SK-N-SH treated with all-trans-retinoic acid at 6 μM for 48 hours (cell line): Measurements from ENCODE around the gene UNC50.

Experiments
- ATAC-seq: fragments of 200-7000 bp; cut with Tn5 transposase; 3 replicates; pipeline ENCODE4 v1.9.1; 2020; ENCODE audit warnings: mild to moderate bottlenecking, moderate library complexity
- ARNTL ChIP-seq: fragments of 450-650 bp; formaldehyde crosslinking; IDR thresholded peaks from 2 replicates; pipeline ENCODE4 v1.5.0; 2020; ENCODE audit warnings: low read depth, mild to moderate bottlenecking, moderate library complexity, borderline replicate concordance
- BACH2 ChIP-seq: fragments of 250-450 bp; sonication (Bioruptor Pico); IDR thresholded peaks from 2 replicates; pipeline ENCODE4 v1.9.0; 2021; ENCODE audit warnings: mild to moderate bottlenecking, borderline replicate concordance
- CSDC2 ChIP-seq: fragments of 250-450 bp; sonication (Bioruptor Pico); IDR thresholded peaks from 2 replicates; pipeline ENCODE4 v1.5.0; 2020; ENCODE audit warnings: mild to moderate bottlenecking, moderate library complexity
- CSRNP3 ChIP-seq: fragments of 250-450 bp; sonication (Bioruptor Pico); IDR thresholded peaks from 2 replicates; pipeline ENCODE4 v1.5.1; 2021; ENCODE audit warnings: mild to moderate bottlenecking, moderate library complexity
- ESRRG ChIP-seq: fragments of 250-450 bp; sonication (Bioruptor Pico); IDR thresholded peaks from 2 replicates; pipeline ENCODE4 v1.6.1; 2021; ENCODE audit warnings: mild to moderate bottlenecking
- GLIS3 ChIP-seq: fragments of 250-450 bp; sonication (Bioruptor Pico); IDR thresholded peaks from 2 replicates; pipeline ENCODE4 v1.5.0; 2020; ENCODE audit warnings: mild to moderate bottlenecking, moderate library complexity
- OSR1 ChIP-seq: fragments of 250-450 bp; sonication (Bioruptor Pico); IDR thresholded peaks from 2 replicates; pipeline ENCODE4 v1.8.0; 2022; ENCODE audit warnings: moderate library complexity, mild to moderate bottlenecking, inconsistent platforms
- PPARA ChIP-seq: fragments of 250-450 bp; sonication (Bioruptor Pico); IDR thresholded peaks from 2 replicates; pipeline ENCODE4 v1.5.0; 2020; ENCODE audit warnings: mild to moderate bottlenecking, borderline replicate concordance
- RARB ChIP-seq: fragments of 250-450 bp; sonication (Bioruptor Pico); IDR thresholded peaks from 2 replicates; pipeline ENCODE4 v1.8.0; 2021; ENCODE audit warnings: mild to moderate bottlenecking, moderate library complexity
- SNAI2 ChIP-seq: fragments of 250-450 bp; sonication (Bioruptor Pico); IDR thresholded peaks from 2 replicates; pipeline ENCODE4 v1.5.0; 2020; ENCODE audit warnings: mild to moderate bottlenecking, moderate library complexity
- TCF4 ChIP-seq: fragments of 250-450 bp; sonication (Bioruptor Pico); IDR thresholded peaks from 2 replicates; pipeline ENCODE4 v1.8.0; 2021; ENCODE audit warnings: mild to moderate bottlenecking, moderate library complexity, borderline replicate concordance
- TOX ChIP-seq: fragments of 250-450 bp; sonication (Bioruptor Pico); IDR thresholded peaks from 2 replicates; pipeline ENCODE4 v1.8.0; 2021; ENCODE audit warnings: mild to moderate bottlenecking, moderate library complexity, borderline replicate concordance
- ZC3H10 ChIP-seq: fragments of 250-450 bp; sonication (Bioruptor Pico); IDR thresholded peaks from 2 replicates; pipeline ENCODE4 v1.5.1; 2021; ENCODE audit warnings: mild to moderate bottlenecking, moderate library complexity
- ZFP3 ChIP-seq: fragments of 250-450 bp; sonication (Bioruptor Pico); IDR thresholded peaks from 2 replicates; pipeline ENCODE4 v1.5.0; 2020; ENCODE audit warnings: mild to moderate bottlenecking, moderate library complexity
- ZFP30 ChIP-seq: fragments of 450-650 bp; formaldehyde crosslinking; IDR thresholded peaks from 2 replicates; pipeline ENCODE4 v1.5.0; 2022; ENCODE audit warnings: mild to moderate bottlenecking, moderate library complexity
- ZNF565 ChIP-seq: fragments of 450-650 bp; formaldehyde crosslinking; conservative IDR thresholded peaks from 2 replicates; pipeline ENCODE4 v1.5.0; 2020; ENCODE audit warnings: low read depth, mild to moderate bottlenecking, moderate library complexity
- ZNF70 ChIP-seq: fragments of 450-650 bp; formaldehyde crosslinking; IDR thresholded peaks from 2 replicates; pipeline ENCODE4 v1.5.0; 2020; ENCODE audit warnings: mild to moderate bottlenecking, moderate library complexity
- ZNF8 ChIP-seq: fragments of 450-650 bp; formaldehyde crosslinking; IDR thresholded peaks from 2 replicates; pipeline ENCODE4 v1.5.0; 2020; ENCODE audit warnings: mild to moderate bottlenecking, moderate library complexity
- TF ChIP-seq, protein P1 (sequence below): fragments of 250-450 bp; sonication (Bioruptor Pico); IDR thresholded peaks from 2 replicates; pipeline ENCODE4 v1.8.0; 2020; ENCODE audit warnings: mild to moderate bottlenecking, moderate library complexity, borderline replicate concordance
- TF ChIP-seq, protein P2 (sequence below): fragments of 250-450 bp; sonication (Bioruptor Pico); IDR thresholded peaks from 2 replicates; pipeline ENCODE4 v1.8.0; 2021; ENCODE audit warnings: low read depth, mild to moderate bottlenecking, moderate library complexity, borderline replicate concordance
- TF ChIP-seq, protein P3 (sequence below): fragments of 250-450 bp; sonication (Bioruptor Pico); IDR thresholded peaks from 2 replicates; pipeline ENCODE4 v1.5.1; 2020; ENCODE audit warnings: low read depth, mild to moderate bottlenecking, moderate library complexity

Gene UNC50

DNA sequence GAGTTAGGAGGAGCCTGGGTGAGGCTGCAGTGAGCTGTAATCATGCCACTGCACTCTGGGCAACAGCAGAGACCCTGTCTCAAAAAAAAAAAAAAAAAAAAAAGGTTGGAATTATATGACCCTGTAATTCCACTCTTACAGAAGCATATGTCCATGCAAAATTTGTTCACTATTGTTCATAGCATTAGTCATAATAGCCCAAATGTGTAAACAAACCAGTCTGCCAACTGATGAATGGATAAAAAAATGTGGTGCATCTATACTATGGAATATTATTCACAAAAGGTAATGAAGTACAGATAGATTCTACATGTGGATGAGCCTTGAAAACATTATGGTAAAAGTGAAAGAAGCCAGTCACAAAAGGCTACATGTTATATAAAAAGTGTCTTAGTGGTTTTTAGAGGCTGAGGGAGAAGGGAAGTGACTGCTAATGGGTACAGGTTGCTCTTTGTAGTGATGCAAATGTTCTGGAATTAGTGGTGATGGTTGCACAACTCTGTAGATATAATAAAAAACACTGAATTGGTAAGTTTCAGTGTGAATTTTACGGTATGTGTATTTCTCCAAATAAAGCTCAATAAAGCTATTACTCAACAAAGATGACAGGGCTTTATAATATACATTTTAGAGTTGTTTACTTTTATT lies 9.5 kb upstream of the UNC50 start:
- ATAC-seq = no peak
- no peak for TF ChIP-seq ZNF70 (CRISPR knock-in tag)
- TF ChIP-seq, all 23 proteins: peak for 0

GRCh38 chr2:98601532-98602132 lies 6.8 kb upstream of the UNC50 start:
- TF ChIP-seq ZNF70 (CRISPR knock-in tag) = 0 out of 2 replicates have a peak, but pooled peaks have one; percentile 32
- no peak for TF ChIP-seq ESRRG (CRISPR knock-in tag)
- TF ChIP-seq, all 23 proteins: peak for 1
- peak; percentile 96 for ATAC-seq

DNA sequence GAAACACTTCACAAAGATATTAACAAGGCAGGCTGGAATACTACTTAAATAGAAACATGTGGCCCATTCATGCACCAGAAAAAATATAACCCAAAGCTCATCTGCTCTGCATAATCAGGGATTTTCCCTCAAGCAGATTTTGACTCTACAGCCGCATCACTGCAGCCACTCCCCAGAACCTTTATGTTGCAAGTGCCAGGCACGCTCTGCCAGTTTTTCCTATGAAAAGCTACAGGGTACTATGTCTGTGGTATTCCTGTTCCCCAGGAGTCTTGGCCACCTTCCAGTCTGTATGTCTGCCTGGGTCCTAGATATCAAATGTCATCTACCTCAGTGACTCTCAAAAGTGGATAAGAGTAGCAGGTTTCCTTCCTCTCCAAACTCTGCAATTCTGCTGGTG lies 3.8 kb upstream of the UNC50 start:
- ATAC-seq = no peak
- TF ChIP-seq CSRNP3 (no peak), ZNF70 (CRISPR knock-in tag) (no peak), TCF4 (CRISPR knock-in tag) (no peak), ZFP30 (CRISPR knock-in tag) (no peak), TOX (CRISPR knock-in tag) (no peak), ZC3H10 (CRISPR knock-in tag) (no peak), BACH2 (no peak), GLIS3 (CRISPR knock-in tag) (no peak), ZNF8 (no peak), ARNTL (CRISPR knock-in tag) (no peak), OSR1 (CRISPR knock-in tag) (no peak), ESRRG (CRISPR knock-in tag) (no peak), ZNF565 (no peak), CSDC2 (no peak), SNAI2 (CRISPR knock-in tag) (no peak), ZFP3 (CRISPR knock-in tag) (no peak), PPARA (CRISPR knock-in tag) (no peak), RARB (CRISPR knock-in tag) (no peak)
- TF ChIP-seq, protein P1, sequence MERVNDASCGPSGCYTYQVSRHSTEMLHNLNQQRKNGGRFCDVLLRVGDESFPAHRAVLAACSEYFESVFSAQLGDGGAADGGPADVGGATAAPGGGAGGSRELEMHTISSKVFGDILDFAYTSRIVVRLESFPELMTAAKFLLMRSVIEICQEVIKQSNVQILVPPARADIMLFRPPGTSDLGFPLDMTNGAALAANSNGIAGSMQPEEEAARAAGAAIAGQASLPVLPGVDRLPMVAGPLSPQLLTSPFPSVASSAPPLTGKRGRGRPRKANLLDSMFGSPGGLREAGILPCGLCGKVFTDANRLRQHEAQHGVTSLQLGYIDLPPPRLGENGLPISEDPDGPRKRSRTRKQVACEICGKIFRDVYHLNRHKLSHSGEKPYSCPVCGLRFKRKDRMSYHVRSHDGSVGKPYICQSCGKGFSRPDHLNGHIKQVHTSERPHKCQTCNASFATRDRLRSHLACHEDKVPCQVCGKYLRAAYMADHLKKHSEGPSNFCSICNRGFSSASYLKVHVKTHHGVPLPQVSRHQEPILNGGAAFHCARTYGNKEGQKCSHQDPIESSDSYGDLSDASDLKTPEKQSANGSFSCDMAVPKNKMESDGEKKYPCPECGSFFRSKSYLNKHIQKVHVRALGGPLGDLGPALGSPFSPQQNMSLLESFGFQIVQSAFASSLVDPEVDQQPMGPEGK (CRISPR knock-in tag) = no peak
- TF ChIP-seq, protein P2, sequence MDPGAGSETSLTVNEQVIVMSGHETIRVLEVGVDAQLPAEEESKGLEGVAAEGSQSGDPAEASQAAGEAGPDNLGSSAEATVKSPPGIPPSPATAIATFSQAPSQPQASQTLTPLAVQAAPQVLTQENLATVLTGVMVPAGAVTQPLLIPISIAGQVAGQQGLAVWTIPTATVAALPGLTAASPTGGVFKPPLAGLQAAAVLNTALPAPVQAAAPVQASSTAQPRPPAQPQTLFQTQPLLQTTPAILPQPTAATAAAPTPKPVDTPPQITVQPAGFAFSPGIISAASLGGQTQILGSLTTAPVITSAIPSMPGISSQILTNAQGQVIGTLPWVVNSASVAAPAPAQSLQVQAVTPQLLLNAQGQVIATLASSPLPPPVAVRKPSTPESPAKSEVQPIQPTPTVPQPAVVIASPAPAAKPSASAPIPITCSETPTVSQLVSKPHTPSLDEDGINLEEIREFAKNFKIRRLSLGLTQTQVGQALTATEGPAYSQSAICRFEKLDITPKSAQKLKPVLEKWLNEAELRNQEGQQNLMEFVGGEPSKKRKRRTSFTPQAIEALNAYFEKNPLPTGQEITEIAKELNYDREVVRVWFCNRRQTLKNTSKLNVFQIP = no peak

DNA sequence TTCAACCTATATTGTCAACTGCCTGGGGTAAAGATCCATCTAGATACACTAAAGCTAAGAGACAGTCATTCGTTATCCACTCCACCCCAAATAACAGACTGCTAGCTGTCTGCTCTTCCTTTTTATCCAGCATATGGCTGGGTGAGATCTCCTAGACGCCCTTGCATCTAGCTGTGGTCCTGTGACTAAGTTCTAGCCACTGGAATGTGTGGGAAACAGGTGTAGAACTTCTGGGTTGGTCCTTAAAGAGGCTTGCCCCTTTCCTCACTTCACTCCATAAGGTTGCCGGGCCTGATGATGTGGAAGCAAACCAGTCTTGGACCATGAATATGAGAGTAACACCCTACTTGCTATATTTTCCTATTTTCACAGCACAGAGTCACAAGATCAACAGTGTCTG lies 3.3 kb upstream of the UNC50 start:
- TF ChIP-seq ZNF8 = no peak
- TF ChIP-seq, protein P3, sequence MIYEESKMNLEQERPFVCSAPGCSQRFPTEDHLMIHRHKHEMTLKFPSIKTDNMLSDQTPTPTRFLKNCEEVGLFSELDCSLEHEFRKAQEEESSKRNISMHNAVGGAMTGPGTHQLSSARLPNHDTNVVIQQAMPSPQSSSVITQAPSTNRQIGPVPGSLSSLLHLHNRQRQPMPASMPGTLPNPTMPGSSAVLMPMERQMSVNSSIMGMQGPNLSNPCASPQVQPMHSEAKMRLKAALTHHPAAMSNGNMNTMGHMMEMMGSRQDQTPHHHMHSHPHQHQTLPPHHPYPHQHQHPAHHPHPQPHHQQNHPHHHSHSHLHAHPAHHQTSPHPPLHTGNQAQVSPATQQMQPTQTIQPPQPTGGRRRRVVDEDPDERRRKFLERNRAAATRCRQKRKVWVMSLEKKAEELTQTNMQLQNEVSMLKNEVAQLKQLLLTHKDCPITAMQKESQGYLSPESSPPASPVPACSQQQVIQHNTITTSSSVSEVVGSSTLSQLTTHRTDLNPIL (CRISPR knock-in tag) = no peak
- no peak for TF ChIP-seq PPARA (CRISPR knock-in tag)
- ATAC-seq = no peak

DNA sequence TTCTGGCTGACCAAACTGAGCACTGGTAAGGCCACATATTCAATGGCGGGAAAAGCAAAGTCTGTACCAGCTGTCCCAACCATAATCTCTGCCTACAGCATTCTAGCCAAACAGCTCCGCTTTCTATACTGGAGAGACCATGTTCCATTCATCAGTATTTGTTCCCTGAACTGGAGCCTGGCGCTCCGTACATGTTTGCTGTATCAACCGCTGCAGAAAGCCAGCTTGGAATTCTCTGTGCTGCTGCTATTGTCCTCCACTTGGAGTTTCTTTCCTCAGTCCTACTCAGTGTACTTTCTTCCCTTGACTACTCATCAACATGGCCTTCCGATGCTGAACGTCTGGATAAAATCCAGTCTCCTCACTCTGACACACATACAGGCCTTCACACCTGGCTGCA lies 2.0 kb upstream of the UNC50 start:
- no peak for ATAC-seq
- TF ChIP-seq GLIS3 (CRISPR knock-in tag) = no peak
- no peak for TF ChIP-seq SNAI2 (CRISPR knock-in tag)
- TF ChIP-seq OSR1 (CRISPR knock-in tag) = no peak
- TF ChIP-seq, protein P2 = no peak
- TF ChIP-seq ZNF565 = no peak
- TF ChIP-seq, all 23 proteins: peak for 0
